Mucosa of gallbladder (tissue), 1 donor: ENCODE results near the gene C17orf114. TPM values are rescaled to one million over a fixed set of nuclear protein-coding genes. Genes with fewer than 3 reads are reported as not detected.

ENCODE experiments used
- total RNA-seq: library from RNA; stranded (reverse); gene quantifications from one replicate; pipeline ENCODE4 v1.2.1, GENCODE V29; 2021
- donor health status: DM: no; HTN: no; CAD: no.

The C17orf114 gene

Other genes with a start within 250 kb of the C17orf114 start
- 30.8 TPM for gene MYBBP1A, start 246.9 kb downstream of the C17orf114 start, total RNA-seq
- 21.3 TPM for gene GGT6, start 241.8 kb downstream of the C17orf114 start, total RNA-seq
- gene SMTNL2, start 217.8 kb downstream of the C17orf114 start, total RNA-seq: 2.4 TPM
- 0.49 TPM for gene ALOX15, start 160.7 kb downstream of the C17orf114 start, total RNA-seq
- 56.4 TPM for gene PELP1, start 98.2 kb downstream of the C17orf114 start, total RNA-seq
- 94.6 TPM for gene ARRB2, start 91.7 kb downstream of the C17orf114 start, total RNA-seq
- gene MED11, start 70.9 kb downstream of the C17orf114 start, total RNA-seq: 25.6 TPM
- gene ZMYND15, start 62.5 kb downstream of the C17orf114 start, total RNA-seq: 5.3 TPM
- gene CXCL16, start 62.4 kb downstream of the C17orf114 start, total RNA-seq: 92.6 TPM
- gene TM4SF5, start 30.4 kb downstream of the C17orf114 start, total RNA-seq: 56.9 TPM
- gene VMO1, start 16.0 kb downstream of the C17orf114 start, total RNA-seq: 3.9 TPM
- gene GLTPD2, start 13.4 kb downstream of the C17orf114 start, total RNA-seq: 0.46 TPM
- 104 TPM for gene PSMB6, start 6.2 kb downstream of the C17orf114 start, total RNA-seq
- 48.7 TPM for gene PLD2, start 4.8 kb upstream of the C17orf114 start, total RNA-seq
- gene MINK1, start 31.0 kb upstream of the C17orf114 start, total RNA-seq: 161 TPM
- gene C17orf107, start 97.2 kb upstream of the C17orf114 start, total RNA-seq: 8.8 TPM
- 9.4 TPM for gene CHRNE, start 100.8 kb upstream of the C17orf114 start, total RNA-seq
- gene GP1BA, start 129.9 kb upstream of the C17orf114 start, total RNA-seq: not detected
- gene SLC25A11, start 137.7 kb upstream of the C17orf114 start, total RNA-seq: 68.9 TPM
- gene RNF167, start 137.9 kb upstream of the C17orf114 start, total RNA-seq: 140 TPM
- gene PFN1, start 146.2 kb upstream of the C17orf114 start, total RNA-seq: 484 TPM
- 7.5 TPM for gene ENO3, start 148.8 kb upstream of the C17orf114 start, total RNA-seq
- 54.2 TPM for gene SPAG7, start 165.5 kb upstream of the C17orf114 start, total RNA-seq
- 68.0 TPM for gene CAMTA2, start 185.3 kb upstream of the C17orf114 start, total RNA-seq
- gene INCA1, start 195.2 kb upstream of the C17orf114 start, total RNA-seq: 1.4 TPM
- 234 TPM for gene KIF1C, start 195.6 kb upstream of the C17orf114 start, total RNA-seq
- gene SLC52A1, start 233.1 kb upstream of the C17orf114 start, total RNA-seq: not detected